SK-N-SH (cell line): Measurements from ENCODE around the gene SMC1A. TPM values are rescaled to one million over a fixed set of nuclear protein-coding genes. Genes with fewer than 3 reads are reported as not detected.

Experiments
- CTCF ChIA-PET: fragments of 300-600, 350-600 bp; formaldehyde crosslinking; extraction: SDS; loops from one replicate; lab custom pipeline; 2021; lab: Yijun Ruan, JAX
- POLR2A ChIA-PET: fragments of 350-600 bp; sonication (Branson Sonifier 250); formaldehyde crosslinking; extraction: SDS; loops from one replicate; lab custom pipeline; 2020; ENCODE audit warnings: antibody characterized with exemption, inconsistent platforms; lab: Yijun Ruan, JAX
- DNase-seq: peaks from one replicate; pipeline ENCODE4 v3.0.0; 2012
- H2AFZ ChIP-seq: fragments of 200-600 bp; sonication (generic); 2 replicates; pipeline ENCODE4 v1.8.1; 2016; ENCODE audit warnings: antibody characterized with exemption, mild to moderate bottlenecking, low read depth
- H3F3A ChIP-seq: fragments of 200-600 bp; sonication (generic); replicated peaks from 2 replicates; pipeline ENCODE3; 2016; ENCODE audit warnings: antibody characterized with exemption, mild to moderate bottlenecking; ENCODE audit not compliant: insufficient read depth
- H3K27ac ChIP-seq, 2 experiments: fragments of 200-500 bp in 1 of 2; fragments of 200-600 bp in 1 of 2; sonication (Bioruptor generic) in 1 of 2; sonication (generic), shearing (Covaris generic) in 1 of 2; 2 replicates each; pipeline versions ENCODE4 v1.5.1 to v1.6.1; 2014 to 2016; ENCODE audit warnings: low read depth in 2 of 2, inconsistent platforms in 1 of 2, low read length in 1 of 2, mild to moderate bottlenecking in 1 of 2, mixed read lengths in 1 of 2
- H3K27me3 ChIP-seq: fragments of 200-600 bp; sonication (generic), shearing (Covaris generic); 2 replicates; pipeline ENCODE4 v1.6.1; 2016; ENCODE audit warnings: mixed run types; ENCODE audit not compliant: insufficient read depth
- H3K36me3 ChIP-seq, 2 experiments: fragments of 200-500 bp in 1 of 2; fragments of 200-600 bp in 1 of 2; sonication (Bioruptor generic) in 1 of 2; sonication (generic) in 1 of 2; replicated peaks in 1 of 2; 2 replicates each; pipeline versions ENCODE3 to v1.5.1; 2014 to 2016; ENCODE audit warnings: low read length in 1 of 2, mild to moderate bottlenecking in 1 of 2; ENCODE audit not compliant: insufficient read depth in 2 of 2, control insufficient read depth in 1 of 2
- H3K4me1 ChIP-seq, 2 experiments: fragments of 200-500 bp in 1 of 2; fragments of 200-600 bp in 1 of 2; sonication (Bioruptor generic) in 1 of 2; sonication (generic), shearing (Covaris generic) in 1 of 2; 2 replicates each; pipeline versions ENCODE4 v1.5.1 to v1.6.1; 2014 to 2016; ENCODE audit warnings: low read depth in 1 of 2, low read length in 1 of 2, mixed run types in 1 of 2; ENCODE audit not compliant: insufficient read depth in 2 of 2, control insufficient read depth in 1 of 2
- H3K4me2 ChIP-seq: fragments of 200-600 bp; sonication (generic), shearing (Covaris generic); 2 replicates; pipeline ENCODE4 v1.6.1; 2017; ENCODE audit warnings: mixed run types
- H3K4me3 ChIP-seq, 2 experiments: fragments of 200-500 bp in 1 of 2; fragments of 200-600 bp in 1 of 2; sonication (Bioruptor generic) in 1 of 2; sonication (generic), shearing (Covaris generic) in 1 of 2; 2 replicates each; pipeline versions ENCODE4 v1.5.1 to v1.8.1; 2014 to 2016; ENCODE audit warnings: low read depth in 2 of 2, inconsistent platforms in 1 of 2, low read length in 1 of 2, mild to moderate bottlenecking in 1 of 2, mixed read lengths in 1 of 2, moderate library complexity in 1 of 2
- H3K79me2 ChIP-seq: fragments of 200-600 bp; sonication (generic); 2 replicates; pipeline ENCODE4 v1.8.1; 2017; ENCODE audit warnings: mild to moderate bottlenecking; ENCODE audit not compliant: insufficient read depth
- H3K9ac ChIP-seq: fragments of 200-600 bp; sonication (generic); 2 replicates; pipeline ENCODE4 v1.6.1; 2017; ENCODE audit warnings: mixed run types
- H3K9me2 ChIP-seq: fragments of 200-600 bp; sonication (generic); 2 replicates; pipeline ENCODE4 v1.6.1; 2017; ENCODE audit warnings: mixed run types
- H3K9me3 ChIP-seq: fragments of 200-600 bp; sonication (generic); 2 replicates; pipeline ENCODE4 v1.6.1; 2017; ENCODE audit warnings: mixed run types, mild to moderate bottlenecking, moderate library complexity
- H4K20me1 ChIP-seq: fragments of 200-600 bp; sonication (generic); 2 replicates; pipeline ENCODE4 v1.6.1; 2017; ENCODE audit warnings: mild to moderate bottlenecking, mixed run types; ENCODE audit not compliant: insufficient read depth
- CHD2 ChIP-seq: fragments of 150-350 bp; IDR thresholded peaks from 2 replicates; pipeline ENCODE4 v1.6.1; 2018; ENCODE audit warnings: low read length; ENCODE audit not compliant: partially characterized antibody
- FOSL2 ChIP-seq: IDR thresholded peaks from 2 replicates; pipeline ENCODE4 v1.4.0; 2012; ENCODE audit warnings: low read depth, mild to moderate bottlenecking, moderate library complexity, borderline replicate concordance
- FOXJ3 ChIP-seq: sonication (generic); formaldehyde crosslinking; IDR thresholded peaks from 2 replicates; pipeline ENCODE4 v1.5.1; 2020; ENCODE audit warnings: mild to moderate bottlenecking, missing genetic modification reagents
- GABPA ChIP-seq: IDR thresholded peaks from 2 replicates; pipeline ENCODE4 v1.4.0; 2012; ENCODE audit warnings: low read depth, mild to moderate bottlenecking
- GATA2 ChIP-seq: sonication (generic); formaldehyde crosslinking; IDR thresholded peaks from 2 replicates; pipeline ENCODE4 v1.5.0; 2020; ENCODE audit warnings: mild to moderate bottlenecking, missing genetic modification reagents
- IRF3 ChIP-seq: fragments of 150-350 bp; IDR thresholded peaks from 2 replicates; pipeline ENCODE4 v1.6.1; 2016; ENCODE audit warnings: mild to moderate bottlenecking, low read depth, low read length
- JUND ChIP-seq: IDR thresholded peaks from 2 replicates; pipeline ENCODE4 v1.4.0; 2012
- MEF2A ChIP-seq: IDR thresholded peaks from 2 replicates; pipeline ENCODE4 v1.4.0; 2012; ENCODE audit warnings: low read depth, borderline replicate concordance
- RXRA ChIP-seq: IDR thresholded peaks from 2 replicates; pipeline ENCODE4 v1.4.0; 2012; ENCODE audit warnings: low read depth, mild to moderate bottlenecking, borderline replicate concordance
- SIN3A ChIP-seq: IDR thresholded peaks from 2 replicates; pipeline ENCODE4 v1.6.1; 2012; ENCODE audit warnings: low read depth, mild to moderate bottlenecking, low read length, moderate library complexity, borderline replicate concordance
- TAF1 ChIP-seq: IDR thresholded peaks from 2 replicates; pipeline ENCODE4 v1.6.1; 2012; ENCODE audit warnings: low read depth, mild to moderate bottlenecking, low read length, moderate library complexity, borderline replicate concordance
- TCF12 ChIP-seq: IDR thresholded peaks from 2 replicates; pipeline ENCODE4 v1.4.0; 2012
- TEAD4 ChIP-seq: IDR thresholded peaks from 2 replicates; pipeline ENCODE4 v1.4.0; 2012; ENCODE audit warnings: mild to moderate bottlenecking, borderline replicate concordance; ENCODE audit not compliant: insufficient read depth
- USF2 ChIP-seq: fragments of 150-350 bp; IDR thresholded peaks from 2 replicates; pipeline ENCODE4 v1.6.1; 2017; ENCODE audit warnings: antibody characterized with exemption, low read length, low read depth, borderline replicate concordance
- WGBS: methylation state at CpG from one replicate; pipeline ENCODE4 v1.1.6; 2017; ENCODE audit warnings: low lambda C conversion rate; 5-methylcytosine and 5-hydroxymethylcytosine counted together
- polyA plus RNA-seq, 3 experiments: library from polyadenylated mRNA; depleted of rRNA; stranded (reverse); fragments of >200 nt; gene quantifications; 2 replicates each; pipeline ENCODE4 v1.2.3, GENCODE V29; 2012
- TF ChIP-seq, protein P1 (sequence below): fragments of 200-600 bp; sonication (generic); IDR thresholded peaks from 2 replicates; pipeline ENCODE4 v1.6.1; 2017; ENCODE audit warnings: antibody characterized with exemption, mild to moderate bottlenecking, moderate library complexity
- TF ChIP-seq, protein P2 (sequence below): IDR thresholded peaks from 2 replicates; pipeline ENCODE4 v1.4.0; 2012; ENCODE audit warnings: low read depth
- TF ChIP-seq, protein P3 (sequence below): IDR thresholded peaks from 2 replicates; pipeline ENCODE4 v1.4.0; 2012; ENCODE audit warnings: low read depth, borderline replicate concordance

SMC1A gene
- polyA plus RNA-seq, 1 of the 3 experiments (the other 2 are of a cell fraction), result 34.6 TPM

DNA sequence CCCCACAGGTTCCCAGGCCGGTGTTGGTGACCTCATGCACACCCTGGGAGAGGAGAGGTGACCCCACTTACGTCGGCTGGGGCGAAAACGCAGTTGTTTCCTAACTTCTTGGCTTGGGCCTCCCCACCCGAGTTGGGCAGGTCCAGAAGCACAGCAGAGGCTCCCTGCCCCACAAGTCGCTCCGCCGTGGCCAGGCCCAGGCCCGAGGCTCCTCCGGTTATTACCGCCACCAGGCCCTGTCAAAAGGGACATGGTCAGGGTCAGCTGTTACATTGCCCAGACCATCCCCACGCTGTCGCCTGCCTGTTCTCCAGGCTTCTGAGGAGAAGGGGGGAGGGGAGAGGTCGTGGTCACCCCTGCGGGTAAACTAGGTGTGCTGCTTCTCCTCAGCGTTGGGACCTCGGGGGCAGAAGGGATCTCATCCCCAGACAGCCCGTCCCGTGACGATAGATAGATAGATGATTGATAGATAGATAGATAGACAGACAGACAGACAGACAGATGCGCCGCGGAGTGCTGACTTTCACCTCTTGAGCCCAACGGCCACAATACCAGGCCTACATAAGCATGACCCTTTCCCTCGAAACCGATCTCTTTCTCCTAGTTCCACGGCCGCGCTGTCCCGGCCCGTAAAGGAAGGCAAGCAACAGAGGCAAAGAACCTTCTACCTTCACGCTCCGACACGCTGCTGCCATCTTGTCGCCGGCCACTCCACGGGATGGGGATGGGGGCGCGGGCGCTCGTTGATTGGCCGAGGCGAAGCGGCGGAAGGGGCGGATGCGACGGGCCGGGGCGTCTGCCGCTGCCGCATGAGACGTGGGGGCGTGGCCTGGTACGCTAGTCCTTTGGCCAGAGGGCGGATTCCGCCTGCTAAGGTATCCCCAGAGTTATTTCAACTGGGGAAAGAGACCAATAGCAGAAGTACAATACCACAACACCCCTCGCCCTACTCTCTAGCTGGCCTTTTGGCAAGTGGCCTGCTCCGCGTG lies 11.5 kb upstream of the SMC1A start, which contains the start of gene HSD17B10 (continued):
- TF ChIP-seq, protein P1, sequence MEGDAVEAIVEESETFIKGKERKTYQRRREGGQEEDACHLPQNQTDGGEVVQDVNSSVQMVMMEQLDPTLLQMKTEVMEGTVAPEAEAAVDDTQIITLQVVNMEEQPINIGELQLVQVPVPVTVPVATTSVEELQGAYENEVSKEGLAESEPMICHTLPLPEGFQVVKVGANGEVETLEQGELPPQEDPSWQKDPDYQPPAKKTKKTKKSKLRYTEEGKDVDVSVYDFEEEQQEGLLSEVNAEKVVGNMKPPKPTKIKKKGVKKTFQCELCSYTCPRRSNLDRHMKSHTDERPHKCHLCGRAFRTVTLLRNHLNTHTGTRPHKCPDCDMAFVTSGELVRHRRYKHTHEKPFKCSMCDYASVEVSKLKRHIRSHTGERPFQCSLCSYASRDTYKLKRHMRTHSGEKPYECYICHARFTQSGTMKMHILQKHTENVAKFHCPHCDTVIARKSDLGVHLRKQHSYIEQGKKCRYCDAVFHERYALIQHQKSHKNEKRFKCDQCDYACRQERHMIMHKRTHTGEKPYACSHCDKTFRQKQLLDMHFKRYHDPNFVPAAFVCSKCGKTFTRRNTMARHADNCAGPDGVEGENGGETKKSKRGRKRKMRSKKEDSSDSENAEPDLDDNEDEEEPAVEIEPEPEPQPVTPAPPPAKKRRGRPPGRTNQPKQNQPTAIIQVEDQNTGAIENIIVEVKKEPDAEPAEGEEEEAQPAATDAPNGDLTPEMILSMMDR, result no peak
- 0 out of 2 replicates have a peak, but pooled peaks have one; percentile 31 for TF ChIP-seq SIN3A
- TF ChIP-seq TAF1, result peak; percentile 95
- no peak for TF ChIP-seq RXRA
- TF ChIP-seq JUND, result no peak
- no peak for TF ChIP-seq TCF12
- TF ChIP-seq, all 33 proteins: peak for 11

- no peak overlapping the region for H2AFZ ChIP-seq
- ChIA-PET POLR2A (no interaction called here), CTCF (interaction anchor here (1.2 to 1.4 kb wide), 2 partner anchors 52 to 112 kb away, joined by 4 to 5 read pairs; no protein-coding TSS in a partner anchor)
- no peaks in the 10 kb centered on the region for H4K20me1 ChIP-seq
- H3K4me1 ChIP-seq, result peaks cover 4 to 9% of the 10 kb centered on the region in 2 experiments; a peak in 1 of 4 replicates
- H3K9me3 ChIP-seq, result no peaks in the 10 kb centered on the region
- no peak overlapping the region for H3K9ac ChIP-seq
- no peak overlapping the region for H3K27ac ChIP-seq
- peaks cover 4 to 33% of the 10 kb centered on the region in 2 experiments for H3K36me3 ChIP-seq
- peaks cover 4% of the 10 kb centered on the region for H3F3A ChIP-seq
- no peak for DNase-seq
- H3K27me3 ChIP-seq, result no peaks in the 10 kb centered on the region
- H3K9me2 ChIP-seq, result no peaks in the 10 kb centered on the region
- no peak overlapping the region for H3K4me2 ChIP-seq
- peaks cover 17% of the 10 kb centered on the region for H3K79me2 ChIP-seq
- WGBS, result 96% methylated on average over 5 of the region's 9 CpGs
- H3K4me3 ChIP-seq, result no peak overlapping the region
- TF ChIP-seq FOSL2 (no peak), TCF12 (no peak), TEAD4 (no peak), GABPA (no peak), MEF2A (no peak), GATA2 (no peak), USF2 (no peak), IRF3 (no peak), FOXJ3 (CRISPR knock-in tag) (no peak), CHD2 (no peak), RXRA (no peak)
- TF ChIP-seq, protein P1, result no peak
- TF ChIP-seq, protein P2, sequence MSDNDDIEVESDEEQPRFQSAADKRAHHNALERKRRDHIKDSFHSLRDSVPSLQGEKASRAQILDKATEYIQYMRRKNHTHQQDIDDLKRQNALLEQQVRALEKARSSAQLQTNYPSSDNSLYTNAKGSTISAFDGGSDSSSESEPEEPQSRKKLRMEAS, result no peak
- TF ChIP-seq, protein P3, sequence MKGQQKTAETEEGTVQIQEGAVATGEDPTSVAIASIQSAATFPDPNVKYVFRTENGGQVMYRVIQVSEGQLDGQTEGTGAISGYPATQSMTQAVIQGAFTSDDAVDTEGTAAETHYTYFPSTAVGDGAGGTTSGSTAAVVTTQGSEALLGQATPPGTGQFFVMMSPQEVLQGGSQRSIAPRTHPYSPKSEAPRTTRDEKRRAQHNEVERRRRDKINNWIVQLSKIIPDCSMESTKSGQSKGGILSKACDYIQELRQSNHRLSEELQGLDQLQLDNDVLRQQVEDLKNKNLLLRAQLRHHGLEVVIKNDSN, result no peak
These were observed 7.8 kb upstream of the SMC1A start for GRCh38 chrX:53430231-53430630.
